ENCODE data around the gene CEP83. TPM values are rescaled to one million over a fixed set of nuclear protein-coding genes. Genes with fewer than 3 reads are reported as not detected.

CEP83 gene
- total and polyA plus RNA-seq, 2 experiments from 2014 or later: 29.8 to 33.7 TPM

GRCh38 chr12:94437303-94437702 lies 22.4 kb downstream of the CEP83 start (continued):
- TF ChIP-seq JUNB (IDR thresholded peaks at IDR 0.05; ENCODE audit: unreplicated experiment) (no peak), REST (IDR thresholded peaks at IDR 0.05; ENCODE audit: unreplicated experiment) (no peak), ETS1 (IDR thresholded peaks at IDR 0.05) (no peak)

- Mint-ChIP-seq H3K9me3 (peaks cover 20% of the 10 kb centered on the region), H3K4me3 (no peak overlapping the region; the same call in 2 of the 3 replicates), H3K36me3 (ENCODE audit: low read depth) (peaks cover 19% of the 10 kb centered on the region), H3K4me1 (peaks cover 29% of the 10 kb centered on the region), H3K27ac (peak overlapping the region; percentile 69; the same call in 1 of the 2 replicates), H3K27me3 (ENCODE audit: insufficient read depth, low read depth, poor library complexity) (peaks cover 2% of the 10 kb centered on the region)
- H3K4me3 ChIP-seq: no peak overlapping the region
- 0 out of 2 replicates have a peak, but pooled peaks cover 4% of the 10 kb centered on the region for H4K20me1 ChIP-seq (replicated peaks; ENCODE audit: insufficient read depth)
- no peaks in the 10 kb centered on the region for H3K27me3 ChIP-seq (ENCODE audit: insufficient read depth)
- ATAC-seq: peak; percentile 56
- peaks cover 94% of the 10 kb centered on the region for H3K79me2 ChIP-seq (replicated peaks; ENCODE audit: insufficient read depth)
- H3K9me2 ChIP-seq (ENCODE audit: insufficient read depth): no peaks in the 10 kb centered on the region
- DNase-seq (ENCODE audit: low spot score): no peak
- H2AFZ ChIP-seq: no peak overlapping the region
- H3K4me2 ChIP-seq: peak overlapping the region; percentile 31; the same call in 1 of the 2 replicates
- peaks cover 21% of the 10 kb centered on the region for H3K4me1 ChIP-seq (ENCODE audit: insufficient read depth)
- no peaks in the 10 kb centered on the region for H3F3A ChIP-seq (replicated peaks; ENCODE audit: low read depth)
- H3K27ac ChIP-seq (ENCODE audit: low read depth): peak overlapping the region; percentile 22; the same call in 1 of the 2 replicates
- H3K36me3 ChIP-seq (ENCODE audit: insufficient read depth): no peaks in the 10 kb centered on the region
- TF ChIP-seq NANOG (IDR thresholded peaks at IDR 0.05; ENCODE audit: borderline replicate concordance) (no peak), JUNB (IDR thresholded peaks at IDR 0.05; ENCODE audit: unreplicated experiment) (no peak), EZH2 (IDR thresholded peaks at IDR 0.05; ENCODE audit: low read depth, unreplicated experiment) (no peak), STAT1 (IDR thresholded peaks at IDR 0.05; ENCODE audit: unreplicated experiment) (no peak), ETS1 (IDR thresholded peaks at IDR 0.05) (no peak), EZH2phosphoT487 (IDR thresholded peaks at IDR 0.05; ENCODE audit: unreplicated experiment) (no peak), POLR2AphosphoS5 (IDR thresholded peaks at IDR 0.05; ENCODE audit: low read depth) (no peak), REST (IDR thresholded peaks at IDR 0.05; ENCODE audit: unreplicated experiment) (no peak), CREB1 (CRISPR knock-in tag; IDR thresholded peaks at IDR 0.05; ENCODE audit: low read depth) (no peak), CTCF (conservative IDR thresholded peaks at IDR 0.05; ENCODE audit: low read depth in 2 of 2) (no peak), ZNF331 (CRISPR knock-in tag; IDR thresholded peaks at IDR 0.05; ENCODE audit: low read depth) (no peak)
Measured at GRCh38 chr12:94435511-94435927, 24.1 kb downstream of the CEP83 start.

All from GM23338 (cell line).